OCI-LY7 (cell line): ENCODE measurements around the gene FEN1.

Source experiments
- CTCF ChIP-seq: fragments of 200-600 bp; sonication (generic); conservative IDR thresholded peaks from 2 replicates; pipeline ENCODE4 v1.5.1; 2014; ENCODE audit warnings: mild to moderate bottlenecking, antibody characterized with exemption, low read length, moderate library complexity, mixed read lengths
- EZH2phosphoT487 ChIP-seq: fragments of 200-600 bp; sonication (generic); IDR thresholded peaks from 2 replicates; pipeline ENCODE4 v1.6.1; 2018; ENCODE audit warnings: low read depth, borderline replicate concordance, mild to moderate bottlenecking, mixed run types, antibody characterized with exemption, low read length, moderate library complexity, mixed read lengths

GRCh38 chr11:61752117-61752924 is 40.4 kb upstream of the FEN1 start, which contains the start of gene MYRF:
- TF ChIP-seq CTCF, result 0 out of 2 replicates have a peak, but pooled peaks have one; percentile 20
- TF ChIP-seq EZH2phosphoT487, result no peak
